Prostate gland (tissue), 2 donors: ENCODE results near the gene RHBDL3. TPM values are rescaled to one million over a fixed set of nuclear protein-coding genes. Genes with fewer than 3 reads are reported as not detected.
"Not testable (repeated sequence)": the region's sequence is repeated elsewhere in the genome, so short reads cannot be mapped to it uniquely, and the experiment has no call there.

ENCODE experiments used
- DNase-seq: peaks from one replicate; pipeline ENCODE4 v3.0.0-alpha.2; 2019; ENCODE audit warnings: low spot score
- H3K27ac ChIP-seq, 2 donors: fragments of 200-600 bp; sonication (generic); 2 replicates each; pipeline ENCODE4 v1.5.1; 2017 to 2019
- H3K27me3 ChIP-seq: fragments of 200-600 bp; sonication (generic); replicated peaks from 2 replicates; pipeline ENCODE4 v1.5.1; 2019; ENCODE audit not compliant: insufficient read depth
- H3K36me3 ChIP-seq, 2 donors: fragments of 200-600 bp; sonication (generic); 1 replicate in 1 of 2; 2 replicates in 1 of 2; pipeline versions ENCODE4 v1.5.1 to v1.8.1; 2017 to 2019
- H3K4me1 ChIP-seq: fragments of 200-600 bp; sonication (generic); replicated peaks from 2 replicates; pipeline ENCODE4 v1.5.1; 2019
- H3K4me3 ChIP-seq, 2 donors: fragments of 200-600 bp; sonication (generic); 2 replicates each; pipeline ENCODE4 v1.5.1; 2017 to 2019
- H3K9me3 ChIP-seq: fragments of 200-600 bp; sonication (generic); 2 replicates; pipeline ENCODE4 v1.5.1; 2017
- CTCF ChIP-seq, 4 experiments: fragments of 200-600 bp in 2 of 4; fragments of 450-650 bp in 2 of 4; sonication (generic) in 2 of 4; IDR thresholded peaks; 1 replicate in 3 of 4; 2 replicates in 1 of 4; pipeline ENCODE4 v1.5.1; 2016 to 2019; ENCODE audit warnings: antibody characterized with exemption in 4 of 4, mild to moderate bottlenecking in 2 of 4, moderate library complexity in 2 of 4
- POLR2A ChIP-seq: fragments of 450-650 bp; IDR thresholded peaks from one replicate; pipeline ENCODE4 v1.6.1; 2016; ENCODE audit warnings: antibody characterized with exemption, mild to moderate bottlenecking
- POLR2AphosphoS5 ChIP-seq: sonication (generic); formaldehyde crosslinking; IDR thresholded peaks from one replicate; pipeline ENCODE4 v1.6.1; 2017; ENCODE audit warnings: antibody characterized with exemption
- WGBS: methylation state at CpG from one replicate; pipeline ENCODE4 v1.1.5; 2018; 5-methylcytosine and 5-hydroxymethylcytosine counted together
- intact Hi-C: fragments of 100-400 bp; cut with DNase I; formaldehyde crosslinking; loops from one replicate; pipeline ENCODE4 v1.14.2; 2022
- total RNA-seq, 2 donors: library from RNA; depleted of rRNA; stranded (reverse); fragments of >200 nt; gene quantifications; one replicate each; pipeline ENCODE4 v1.1.0, GENCODE V29; 2016

Gene RHBDL3
- total RNA-seq, 2 donors from 2014 or later: 0.77 to 2.7 TPM

DNA sequence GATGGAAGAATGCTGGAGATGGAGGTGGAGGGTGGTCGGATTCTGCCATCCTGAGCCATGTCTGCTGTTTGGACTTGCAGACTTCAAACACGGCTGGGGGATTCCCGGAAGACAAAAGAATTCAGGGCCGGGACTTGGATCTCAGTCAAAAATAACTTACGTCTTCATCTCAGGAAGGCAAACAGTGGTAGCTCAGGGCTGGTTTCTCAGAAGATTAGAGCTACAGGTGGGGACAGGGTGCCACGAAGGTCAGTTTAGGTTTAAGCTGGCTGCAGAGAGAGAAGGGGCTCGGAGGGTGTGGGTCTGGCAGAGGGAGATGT, 4.3 kb upstream of the RHBDL3 start:
- TF ChIP-seq POLR2AphosphoS5: no peak
- no peak for TF ChIP-seq CTCF (IDR thresholded peaks at IDR 0.05)
- TF ChIP-seq POLR2A: no peak
- no peak overlapping the region for H3K27ac ChIP-seq
- H3K27me3 ChIP-seq: no peaks in the 10 kb centered on the region
- no peaks in the 10 kb centered on the region for H3K36me3 ChIP-seq
- intact Hi-C loops: no loop called here
- no peak for DNase-seq
- 17% methylated on average over 7 of the region's 7 CpGs for WGBS
- no peak overlapping the region for H3K4me3 ChIP-seq
- no peaks in the 10 kb centered on the region for H3K9me3 ChIP-seq
- no peaks in the 10 kb centered on the region for H3K4me1 ChIP-seq

- TF ChIP-seq CTCF (IDR thresholded peaks at IDR 0.05) (no peak), POLR2A (no peak), POLR2AphosphoS5 (no peak)
- intact Hi-C loops: no loop called here
- Histone ChIP-seq H3K4me3 (no peak overlapping the region), H3K36me3 (no peaks in the 10 kb centered on the region), H3K27ac (no peak overlapping the region), H3K27me3 (no peaks in the 10 kb centered on the region), H3K4me1 (peaks cover 4% of the 10 kb centered on the region), H3K9me3 (no peaks in the 10 kb centered on the region)
- DNase-seq: no peak
- 72% methylated on average over 13 of the region's 13 CpGs for WGBS
Observed at GRCh38 chr17:32261936-32262510, 3.6 kb upstream of the RHBDL3 start.

DNA sequence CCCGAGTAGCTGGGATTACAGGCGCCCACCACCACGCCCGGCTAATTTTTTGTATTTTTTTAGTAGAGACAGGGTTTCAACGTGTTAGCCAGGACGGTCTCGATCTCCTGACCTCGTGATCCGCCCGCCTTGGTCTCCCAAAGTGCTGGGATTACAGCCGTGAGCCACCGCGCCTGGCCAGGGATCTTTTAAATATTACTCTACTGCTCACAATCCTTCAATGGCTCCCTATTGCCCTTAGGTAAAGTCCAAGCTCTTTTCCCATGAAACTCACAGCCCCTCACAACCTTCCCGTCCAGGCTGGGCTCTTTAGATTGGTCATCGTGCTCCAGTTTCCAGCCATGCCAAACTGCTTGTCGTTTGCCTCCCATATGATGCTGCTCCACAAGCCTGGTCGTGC, 2.1 kb upstream of the RHBDL3 start:
- H3K9me3 ChIP-seq, H3K4me3 ChIP-seq, H3K27me3 ChIP-seq, H3K27ac ChIP-seq, H3K36me3 ChIP-seq, intact Hi-C loops, DNase-seq, H3K4me1 ChIP-seq: not testable (repeated sequence)
- WGBS: 96% methylated on average over 17 of the region's 17 CpGs

DNA sequence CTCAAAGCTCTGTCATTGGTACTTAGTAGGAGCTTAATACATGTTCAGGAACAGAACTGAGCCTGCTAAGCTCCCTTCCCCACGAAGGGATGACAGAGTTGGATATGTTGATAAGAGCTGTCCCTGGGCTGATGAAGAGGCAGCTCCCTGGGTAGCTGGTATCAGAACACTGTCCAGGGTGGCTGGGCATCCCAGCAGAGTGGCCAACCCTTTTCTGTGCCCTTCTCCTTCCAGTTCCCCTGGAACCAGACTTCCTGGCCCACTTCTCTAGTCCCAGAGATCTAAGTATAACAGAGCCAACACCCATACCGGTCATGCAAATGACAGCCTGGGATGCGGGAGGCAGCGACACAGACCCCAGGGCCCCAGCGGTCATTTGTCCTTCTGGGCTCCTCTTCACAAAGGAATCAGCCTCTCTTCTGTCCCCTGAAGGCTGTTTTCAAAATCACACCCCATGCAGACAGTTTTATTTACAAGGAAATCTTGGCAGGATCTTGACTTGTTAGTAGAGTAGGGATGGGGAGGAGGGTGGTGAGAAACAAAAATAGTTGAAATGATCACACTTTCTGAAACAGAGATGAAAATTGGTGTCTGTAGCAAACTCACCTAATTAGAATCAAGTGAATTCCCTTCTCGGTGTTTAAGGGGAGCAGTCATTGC, 1.4 kb upstream of the RHBDL3 start:
- DNase-seq: no peak
- Histone ChIP-seq H3K36me3 (no peaks in the 10 kb centered on the region), H3K27me3 (no peaks in the 10 kb centered on the region), H3K4me3 (no peak overlapping the region), H3K9me3 (no peaks in the 10 kb centered on the region), H3K4me1 (peaks cover 6% of the 10 kb centered on the region), H3K27ac (no peak overlapping the region)
- WGBS: 76% methylated on average over 6 of the region's 6 CpGs
- intact Hi-C loops: no loop called here
- TF ChIP-seq CTCF (IDR thresholded peaks at IDR 0.05) (no peak), POLR2A (no peak)

DNA sequence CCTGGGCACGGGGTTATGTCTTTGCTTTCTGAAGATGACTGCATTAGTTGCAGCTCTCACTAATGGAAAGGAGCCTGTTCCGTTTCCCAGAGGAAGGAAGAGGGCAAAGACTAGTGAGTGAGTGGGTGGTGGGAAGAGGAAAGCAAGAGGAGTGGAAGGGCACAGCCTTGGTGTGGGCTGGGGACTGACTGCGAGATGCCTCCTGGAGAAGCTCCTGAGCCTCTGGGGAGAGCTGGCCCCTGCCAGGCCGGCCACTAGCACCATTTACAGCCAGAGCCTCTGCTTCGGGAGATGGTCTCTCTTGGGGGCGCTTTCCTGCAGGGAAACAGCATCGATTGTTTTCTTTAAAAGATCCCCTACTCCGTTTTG, 825 bp upstream of the RHBDL3 start:
- 64% methylated on average over 8 of the region's 8 CpGs for WGBS
- intact Hi-C loops: no loop called here
- H3K4me1 ChIP-seq: peaks cover 6% of the 10 kb centered on the region
- no peaks in the 10 kb centered on the region for H3K9me3 ChIP-seq
- TF ChIP-seq POLR2AphosphoS5 (no peak), POLR2A (no peak), CTCF (IDR thresholded peaks at IDR 0.05) (no peak)
- H3K4me3 ChIP-seq: no peak overlapping the region
- peak overlapping the region in 1 of 2 donors; percentile 49 for H3K27ac ChIP-seq
- H3K27me3 ChIP-seq: no peaks in the 10 kb centered on the region
- H3K36me3 ChIP-seq: no peaks in the 10 kb centered on the region
- no peak for DNase-seq
